ENCODE measurements around the gene NUP107. TPM values are rescaled to one million over a fixed set of nuclear protein-coding genes. Genes with fewer than 3 reads are reported as not detected.

Gene NUP107
- total RNA-seq, 2 experiments from 2014 or later: 37.2 to 38.7 TPM

GRCh38 chr12:68665016-68665569, 21.7 kb upstream of the NUP107 start:
- peak; percentile 27 for ATAC-seq (ENCODE audit: poor library complexity)
- Histone ChIP-seq H3K4me3 (ENCODE audit: low read length) (no peak overlapping the region), H3K27me3 (ENCODE audit: control insufficient read depth in 1 of 2, insufficient read depth in 2 of 2, low read length in 2 of 2) (no peaks in the 10 kb centered on the region), H3K36me3 (ENCODE audit: insufficient read depth, low read length) (peaks cover 12% of the 10 kb centered on the region), H3K27ac (ENCODE audit: low read depth in 1 of 2, low read length in 2 of 2) (no peak overlapping the region), H3K9me3 (ENCODE audit: control insufficient read depth in 1 of 2, insufficient read depth in 1 of 2, low read length in 2 of 2) (peaks cover 0 to 3% of the 10 kb centered on the region in 2 experiments), H3K4me1 (ENCODE audit: insufficient read depth, low read length) (peaks cover 3% of the 10 kb centered on the region)
- ChIA-PET POLR2A (interaction anchor here (0.9 to 1.8 kb wide), 3 partner anchors 13 to 55 kb away, joined by 3 to 6 read pairs (median 3); partner anchors contain the start of gene RAP1B), CTCF (interaction anchor here (1.2 kb wide), 1 partner anchor 19 kb away, joined by 3 read pairs; no protein-coding TSS in a partner anchor)
- TF ChIP-seq CTCF (IDR thresholded peaks at IDR 0.05): no peak
- no peak for DNase-seq
- intact Hi-C loops (cut with DNase I, micrococcal nuclease): no loop called here
- Mint-ChIP-seq H3K27ac (peak overlapping the region; percentile 72), H3K4me1 (ENCODE audit: low read depth) (peaks cover 34% of the 10 kb centered on the region), H3K36me3 (ENCODE audit: low read depth) (peaks cover 37% of the 10 kb centered on the region), H3K9me3 (no peaks in the 10 kb centered on the region), H3K27me3 (no peaks in the 10 kb centered on the region), H3K4me3 (no peak overlapping the region)

GRCh38 chr12:68667291-68667690, 19.5 kb upstream of the NUP107 start:
- Histone ChIP-seq H3K4me3 (ENCODE audit: low read length) (no peak overlapping the region), H3K4me1 (ENCODE audit: insufficient read depth, low read length) (peaks cover 3% of the 10 kb centered on the region), H3K27me3 (ENCODE audit: control insufficient read depth in 1 of 2, insufficient read depth in 2 of 2, low read length in 2 of 2) (no peaks in the 10 kb centered on the region), H3K27ac (ENCODE audit: low read depth in 1 of 2, low read length in 2 of 2) (no peak overlapping the region), H3K36me3 (ENCODE audit: insufficient read depth, low read length) (peaks cover 2% of the 10 kb centered on the region), H3K9me3 (ENCODE audit: control insufficient read depth in 1 of 2, insufficient read depth in 1 of 2, low read length in 2 of 2) (peaks cover 0 to 3% of the 10 kb centered on the region in 2 experiments)
- DNase-seq (no peak), ATAC-seq (ENCODE audit: poor library complexity) (no peak)
- Mint-ChIP-seq H3K9me3 (no peaks in the 10 kb centered on the region), H3K27ac (peak overlapping the region; percentile 72), H3K27me3 (no peaks in the 10 kb centered on the region), H3K36me3 (ENCODE audit: low read depth) (peaks cover 24% of the 10 kb centered on the region), H3K4me3 (no peak overlapping the region), H3K4me1 (ENCODE audit: low read depth) (peaks cover 49% of the 10 kb centered on the region)
- POLR2A ChIA-PET: interaction anchor here (0.7 kb wide), 1 partner anchor 53 kb away, joined by 3 read pairs; no protein-coding TSS in a partner anchor
- no peak for TF ChIP-seq CTCF (IDR thresholded peaks at IDR 0.05)
- intact Hi-C loops (cut with DNase I, micrococcal nuclease): no loop called here
- CTCF ChIA-PET: no interaction called here

GRCh38 chr12:68667896-68668295, 18.9 kb upstream of the NUP107 start:
- H3K4me3 ChIP-seq (ENCODE audit: low read length): no peak overlapping the region
- H3K9me3 ChIP-seq (ENCODE audit: control insufficient read depth in 1 of 2, insufficient read depth in 1 of 2, low read length in 2 of 2): peaks cover 0 to 3% of the 10 kb centered on the region in 2 experiments
- CTCF ChIA-PET: interaction anchor here (1.3 kb wide), 1 partner anchor 55 kb away, joined by 3 read pairs; no protein-coding TSS in a partner anchor
- H3K27ac Mint-ChIP-seq: peak overlapping the region; percentile 72
- H3K4me1 ChIP-seq (ENCODE audit: insufficient read depth, low read length): peaks cover 7% of the 10 kb centered on the region
- no peak overlapping the region for H3K27ac ChIP-seq (ENCODE audit: low read depth in 1 of 2, low read length in 2 of 2)
- peaks cover 20% of the 10 kb centered on the region for H3K36me3 Mint-ChIP-seq (ENCODE audit: low read depth)
- POLR2A ChIA-PET: interaction anchor here (0.7 kb wide), 1 partner anchor 54 kb away, joined by 3 read pairs; no protein-coding TSS in a partner anchor
- H3K27me3 ChIP-seq (ENCODE audit: control insufficient read depth in 1 of 2, insufficient read depth in 2 of 2, low read length in 2 of 2): no peaks in the 10 kb centered on the region
- no peak for ATAC-seq (ENCODE audit: poor library complexity)
- DNase-seq: peak in 1 of 14 experiments; percentile 32
- H3K27me3 Mint-ChIP-seq: no peaks in the 10 kb centered on the region
- no peak overlapping the region for H3K4me3 Mint-ChIP-seq
- no peak for TF ChIP-seq CTCF (IDR thresholded peaks at IDR 0.05)
- H3K9me3 Mint-ChIP-seq: no peaks in the 10 kb centered on the region
- H3K36me3 ChIP-seq (ENCODE audit: insufficient read depth, low read length): peaks cover 2% of the 10 kb centered on the region
- intact Hi-C loops (cut with DNase I, micrococcal nuclease): no loop called here
- peaks cover 49% of the 10 kb centered on the region for H3K4me1 Mint-ChIP-seq (ENCODE audit: low read depth)

Data from CD4-positive, alpha-beta T cell (primary cell).